Stimulated activated CD8-positive, alpha-beta memory T cell treated with anti-CD3 and anti-CD28 coated beads, Interleukin-15, amount 100 ng/mL, for 48 hours (primary cell): ENCODE measurements around the gene CDKN2D.
"Not testable (repeated sequence)": the region's sequence is repeated elsewhere in the genome, so short reads cannot be mapped to it uniquely, and the experiment has no call there.

ENCODE experiments used
- DNase-seq, 2 donors: peaks; one replicate each; pipeline ENCODE4 v3.0.0-alpha.2; 2020; ENCODE audit warnings: low read depth in 2 of 2

CDKN2D gene

DNA sequence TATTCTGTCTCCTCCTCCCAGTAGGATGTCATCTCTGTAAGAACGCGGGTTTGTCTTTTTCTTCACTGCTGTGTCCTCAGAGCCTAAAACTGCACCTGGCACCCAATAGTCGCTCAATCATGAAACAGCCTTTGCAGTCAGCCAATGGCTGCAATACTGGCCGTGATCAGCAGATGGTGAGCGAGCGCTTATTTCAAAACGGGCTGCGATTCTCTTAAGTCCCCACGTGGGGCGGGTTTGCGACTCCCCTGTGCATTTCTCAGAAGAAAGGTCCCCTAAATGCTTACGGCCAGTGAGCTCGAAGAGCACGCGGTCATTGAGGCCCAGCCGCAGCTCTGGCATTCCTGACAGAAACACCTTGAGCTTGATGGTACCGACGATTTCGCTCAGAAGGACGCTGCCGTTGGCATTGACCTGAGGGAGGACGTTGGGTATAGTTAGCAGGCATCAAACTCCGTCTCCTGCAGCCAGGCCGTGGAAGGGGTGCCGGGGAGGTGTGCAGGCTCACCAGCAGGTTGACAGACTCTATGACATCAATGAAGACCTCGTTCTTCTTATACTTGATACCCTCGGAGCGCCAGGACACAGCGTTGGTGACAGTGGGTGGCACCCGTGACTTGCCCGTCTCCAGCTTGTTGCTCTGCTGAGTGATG is 12.3 kb upstream of the CDKN2D start:
- peak; percentile 75 to 79 for DNase-seq

DNA sequence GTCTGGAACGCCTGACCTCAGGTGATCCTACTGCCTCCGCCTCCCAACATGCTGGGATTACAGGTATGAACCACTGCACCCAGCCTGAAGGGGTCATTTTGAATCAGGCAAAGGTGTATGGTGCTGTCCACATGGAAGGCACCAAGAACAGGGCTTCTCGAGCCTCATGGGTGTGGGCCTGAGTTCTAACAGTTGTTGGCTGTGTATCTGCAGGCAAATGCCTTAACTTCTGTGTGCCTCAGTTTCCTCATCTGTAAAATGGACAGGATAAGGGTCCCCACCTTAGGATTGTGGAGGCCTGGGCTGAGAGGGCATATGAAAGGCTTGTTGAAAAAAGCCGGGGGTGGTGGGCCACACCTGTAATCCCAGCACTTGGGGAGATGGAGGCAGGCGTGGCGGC is 9.2 kb upstream of the CDKN2D start:
- DNase-seq: no peak

GRCh38 chr19:10575011-10575716 is 6.4 kb upstream of the CDKN2D start:
- DNase-seq: no peak

DNA sequence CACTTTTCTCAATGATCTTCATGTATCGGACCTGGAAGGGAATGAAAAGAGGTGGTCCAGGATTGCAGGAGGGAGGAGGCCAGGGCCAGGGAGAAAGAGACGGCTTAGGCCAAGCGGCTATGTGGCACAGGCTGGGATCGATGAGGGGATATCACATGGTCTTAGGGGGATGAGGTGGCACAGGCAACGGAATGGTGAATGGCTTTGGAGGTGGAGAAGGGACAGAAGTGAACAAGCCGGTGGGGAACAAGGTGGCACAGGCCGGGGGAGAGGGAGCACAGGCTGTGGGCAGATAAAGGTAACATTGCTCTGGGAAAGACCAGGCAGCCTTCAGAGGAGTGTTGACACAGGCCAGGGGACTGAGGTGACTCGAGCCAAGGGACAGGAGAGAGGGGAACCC is 5.7 kb upstream of the CDKN2D start:
- no peak for DNase-seq

DNA sequence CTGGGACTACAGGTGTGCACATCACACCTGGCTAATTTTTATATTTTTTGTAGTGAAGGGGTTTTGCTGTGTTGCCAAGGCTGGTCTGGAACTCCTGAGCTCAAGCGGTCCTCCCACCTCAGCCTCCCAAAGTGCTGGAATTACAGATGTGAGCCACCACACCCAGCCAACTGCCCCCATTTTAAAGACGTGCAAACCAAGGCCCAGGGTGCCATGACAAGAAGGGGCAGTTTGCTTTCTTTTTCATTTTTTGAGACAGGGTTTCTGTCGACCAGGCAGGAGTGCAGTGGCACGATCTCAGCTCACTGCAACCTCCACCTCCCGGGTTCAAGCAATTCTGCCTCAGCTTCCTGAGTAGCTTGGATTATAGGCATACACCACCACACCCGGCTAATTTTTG is 5.0 kb upstream of the CDKN2D start:
- DNase-seq: not testable (repeated sequence)

- peak in 1 of 2 donors; percentile 55 for DNase-seq
Measured at GRCh38 chr19:10568062-10568825, 535 bp downstream of the CDKN2D start.

GRCh38 chr19:10567656-10568055 is 1.1 kb downstream of the CDKN2D start:
- DNase-seq: no peak

DNA sequence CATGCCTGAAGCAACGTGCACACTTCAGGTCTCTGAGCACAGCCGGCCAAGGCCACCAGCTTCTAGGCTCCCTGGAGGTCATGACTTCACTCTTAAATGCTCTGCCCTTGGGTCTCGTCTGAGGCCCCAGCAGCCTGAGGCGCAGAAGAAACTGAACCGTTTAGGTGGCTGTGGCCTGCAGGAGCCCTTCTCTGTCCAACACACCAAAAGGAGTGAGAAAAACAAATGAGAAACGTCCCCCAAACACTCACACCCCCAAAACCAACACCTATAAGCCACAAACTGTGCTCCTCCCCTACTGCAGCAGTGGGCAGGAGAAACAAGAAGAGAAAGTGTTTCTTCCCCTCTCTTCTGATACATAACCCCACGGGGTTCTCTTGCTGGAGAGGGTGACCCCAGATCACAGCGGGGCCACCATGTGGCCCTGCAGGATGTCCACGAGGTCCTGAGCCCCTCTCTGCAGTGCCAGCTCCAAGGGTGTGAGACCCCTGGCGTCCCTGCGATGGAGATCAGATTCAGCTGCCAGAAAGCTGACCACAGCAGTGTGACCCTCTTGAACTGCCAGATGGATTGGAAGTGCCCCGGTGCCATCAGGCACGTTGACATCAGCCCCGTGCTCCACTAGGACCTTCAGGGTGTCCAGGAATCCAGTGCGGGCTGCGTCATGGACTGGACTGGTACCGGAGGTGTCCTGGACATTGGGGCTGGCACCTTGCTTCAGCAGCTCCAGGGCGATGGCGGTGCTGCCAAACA is 1.9 kb downstream of the CDKN2D start:
- DNase-seq: no peak

DNA sequence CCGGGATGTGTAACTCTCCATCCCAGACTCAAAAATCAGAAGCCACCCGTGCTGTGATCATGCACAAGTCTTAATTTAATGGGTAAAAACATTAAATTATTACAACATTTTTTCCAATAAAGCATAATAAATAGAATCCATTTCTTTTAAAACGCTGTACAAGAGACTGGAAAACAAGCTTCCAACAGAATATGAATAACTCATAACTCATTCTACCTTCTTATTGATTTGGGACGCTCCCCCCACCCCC is 2.4 kb downstream of the CDKN2D start:
- DNase-seq: no peak

DNA sequence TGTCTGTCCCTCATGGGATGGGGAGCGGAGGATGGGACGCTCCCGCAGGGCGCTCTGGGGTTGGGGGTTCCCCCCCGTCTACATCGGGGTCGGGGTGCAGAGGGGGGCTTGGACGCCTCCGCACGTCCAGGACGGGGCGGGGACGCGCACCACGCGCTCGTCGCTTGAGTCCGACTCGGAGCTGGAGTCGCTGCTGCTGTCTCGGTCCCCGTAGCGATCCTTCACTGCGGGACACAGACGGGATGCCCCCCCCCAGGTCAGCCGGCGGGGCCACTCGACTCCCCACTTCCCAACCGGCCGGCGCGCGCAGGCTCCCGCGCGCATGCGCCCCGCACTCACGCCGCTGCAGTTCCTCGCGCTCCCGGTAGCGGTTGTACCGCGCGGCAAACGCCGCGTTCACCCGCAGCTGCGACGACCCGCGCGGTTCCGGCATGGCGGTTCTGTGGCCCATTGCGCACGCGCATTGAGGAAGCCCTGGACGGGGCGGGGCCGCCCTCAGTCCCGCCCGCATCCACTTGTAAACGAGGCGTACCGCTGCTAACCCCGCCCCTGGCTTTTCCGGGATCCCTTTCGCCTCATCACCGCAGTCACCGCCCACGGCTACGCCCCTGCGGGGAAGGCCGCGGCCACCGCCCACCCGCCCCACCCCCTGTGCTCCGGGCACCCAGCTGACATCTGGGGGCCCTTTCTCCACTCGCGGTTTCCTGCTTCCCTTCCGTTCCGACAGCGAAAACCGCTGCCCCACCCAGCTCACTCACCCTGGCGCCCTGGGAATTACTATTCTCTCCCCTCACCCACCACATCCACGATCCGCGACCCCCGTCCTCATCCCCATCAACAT is 3.0 kb downstream of the CDKN2D start, which contains the start of gene KRI1:
Gene KRI1 (minus strand): TSS at position 444 of the 841 bp plus-strand sequence. CDS start 11 bp downstream, at position 433.
- peak; percentile 99 for DNase-seq

DNA sequence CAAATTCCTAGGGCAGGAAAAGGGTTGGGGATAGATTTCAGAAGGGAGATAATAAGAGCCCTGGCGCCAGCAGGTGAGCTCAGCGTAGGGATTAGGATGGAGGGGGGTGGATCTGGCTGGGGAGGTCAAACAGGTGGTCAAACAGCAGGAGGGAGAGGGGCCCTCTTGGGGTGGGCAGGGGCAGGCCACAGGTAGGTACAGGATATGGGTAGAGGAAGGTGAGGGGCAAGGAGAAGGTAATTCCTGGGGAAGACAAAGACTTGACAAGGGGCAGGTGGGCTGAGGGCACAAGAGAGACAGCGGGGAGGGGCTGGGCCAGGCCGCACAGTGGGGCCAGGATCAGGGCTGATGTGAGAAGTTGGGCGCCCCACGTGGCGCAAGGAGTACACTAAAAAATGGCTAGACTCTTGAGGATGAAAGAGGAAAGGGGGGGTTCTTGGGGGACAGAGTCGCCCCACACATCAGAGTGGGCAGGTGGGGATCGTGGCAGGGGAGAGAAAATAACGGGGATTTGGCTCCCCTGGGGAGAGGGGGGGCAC is 3.7 kb downstream of the CDKN2D start:
- peak in 1 of 2 donors; percentile 50 for DNase-seq

- DNase-seq: no peak
Measured at GRCh38 chr19:10562609-10563008, 6.2 kb downstream of the CDKN2D start.

GRCh38 chr19:10560154-10560553 is 8.6 kb downstream of the CDKN2D start:
- no peak for DNase-seq

DNA sequence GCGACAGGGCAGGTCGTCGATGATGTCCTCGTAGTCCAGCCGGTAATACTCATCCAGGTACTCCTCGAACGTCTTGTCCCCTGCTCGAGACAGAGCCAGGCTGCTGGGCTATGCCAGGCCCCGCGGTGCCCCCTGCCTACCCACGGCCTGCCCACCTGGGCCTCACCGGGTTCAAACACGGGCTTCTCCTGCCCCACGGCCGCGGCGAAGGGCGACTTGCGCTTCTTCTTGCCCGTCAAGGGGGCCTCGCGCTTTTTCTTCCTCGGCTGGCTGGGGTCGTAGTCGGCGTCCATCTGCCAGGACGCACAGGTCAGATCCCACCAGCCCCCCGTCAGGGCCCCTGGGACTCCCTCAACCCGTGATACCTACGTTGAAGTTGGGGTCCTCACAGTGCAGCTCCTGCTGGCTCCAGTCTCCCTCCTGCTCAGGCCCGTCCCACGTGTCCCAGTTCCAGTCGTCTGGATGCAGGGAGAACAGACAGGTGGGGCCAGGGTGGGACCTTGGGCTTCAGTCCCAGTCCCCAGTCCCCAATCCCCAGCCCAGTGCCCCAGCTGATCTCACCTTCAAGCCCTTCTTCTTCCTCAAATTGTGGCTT is 11.1 kb downstream of the CDKN2D start:
- no peak for DNase-seq

DNA sequence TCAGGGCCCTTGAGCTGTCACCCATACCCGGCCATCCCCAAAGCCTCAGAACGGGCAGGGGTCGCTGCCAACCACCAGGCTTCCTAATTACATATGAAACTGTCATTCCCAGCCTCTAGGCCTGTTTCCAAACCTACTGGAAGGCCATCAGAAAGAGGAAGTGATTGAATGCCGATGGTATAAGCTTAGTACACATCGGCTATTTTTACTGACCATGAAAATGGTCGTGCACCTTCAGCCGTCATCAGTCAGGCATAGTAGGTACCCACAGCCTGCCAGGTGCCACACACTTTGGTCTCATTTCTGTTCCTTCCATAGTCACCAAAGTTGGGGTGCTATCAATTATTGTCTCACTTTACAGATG is 13.2 kb downstream of the CDKN2D start:
- no peak for DNase-seq

DNA sequence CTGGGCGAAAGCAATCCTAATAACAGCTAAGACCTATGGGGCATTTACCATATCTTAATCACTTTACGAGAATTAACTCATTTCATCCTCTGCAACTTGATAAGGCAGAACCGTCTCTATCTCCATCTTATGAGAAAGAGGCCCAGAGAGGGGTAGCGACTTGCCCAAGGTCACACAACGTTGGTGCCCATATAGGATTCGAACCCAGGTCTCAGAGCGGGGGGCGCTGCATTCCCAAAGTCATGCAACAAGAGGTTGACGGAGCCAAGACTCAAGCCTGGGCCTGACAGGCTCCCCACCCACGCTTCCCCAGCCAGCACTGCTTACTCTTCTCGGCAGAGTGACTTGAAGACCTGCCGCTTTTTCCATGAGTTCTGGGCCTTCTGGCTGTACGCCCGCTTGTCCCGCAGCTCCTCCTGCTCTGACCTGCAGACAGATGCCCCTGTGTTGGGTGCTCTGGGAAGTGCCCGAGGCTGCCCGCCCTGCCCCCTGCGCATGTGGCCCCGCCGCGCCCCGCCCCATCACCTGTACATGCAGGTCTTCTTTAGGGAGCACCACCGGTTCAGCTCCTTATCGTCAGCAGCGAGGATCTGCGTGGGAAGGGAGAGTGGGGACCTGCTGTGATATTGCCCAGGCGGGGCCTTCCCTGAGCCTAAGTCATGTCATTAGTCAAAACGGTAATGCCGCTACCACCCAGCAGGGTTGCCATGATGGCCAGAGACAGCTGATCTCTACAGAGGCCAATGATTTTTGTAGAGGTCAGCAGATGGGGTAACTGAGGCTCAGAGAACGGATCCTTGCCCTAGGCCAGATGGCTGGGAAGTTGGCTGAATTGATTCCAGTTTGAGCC is 13.8 kb downstream of the CDKN2D start:
- DNase-seq: no peak

DNA sequence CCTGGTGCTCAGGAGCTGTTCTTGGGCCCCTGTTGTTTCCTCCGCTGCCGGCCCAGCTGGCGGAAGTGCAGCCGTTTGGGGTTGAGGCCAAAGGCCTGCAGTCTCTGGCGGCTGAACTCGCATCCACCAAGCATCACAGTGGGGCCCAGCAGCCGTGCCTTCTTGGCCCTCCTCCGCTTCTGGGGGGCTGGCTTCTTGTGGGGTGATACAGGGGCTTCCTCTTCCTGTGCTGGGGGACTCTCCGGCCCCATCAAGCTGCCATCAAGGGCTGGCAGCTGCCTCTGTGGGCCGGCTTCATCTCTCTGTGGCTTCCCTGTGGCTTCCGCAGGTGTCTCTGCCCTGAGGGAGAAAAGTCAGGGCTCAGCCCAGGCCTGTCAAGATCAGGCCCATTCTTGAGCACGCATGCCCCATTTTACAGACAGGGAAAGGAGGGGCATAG is 14.8 kb downstream of the CDKN2D start:
- DNase-seq: peak; percentile 56 to 63

GRCh38 chr19:10553087-10553667 is 15.6 kb downstream of the CDKN2D start:
- no peak for DNase-seq

- DNase-seq: no peak
Measured at GRCh38 chr19:10552510-10553053, 16.2 kb downstream of the CDKN2D start.
